ENCODE data around the gene FAM20A.

DNA sequence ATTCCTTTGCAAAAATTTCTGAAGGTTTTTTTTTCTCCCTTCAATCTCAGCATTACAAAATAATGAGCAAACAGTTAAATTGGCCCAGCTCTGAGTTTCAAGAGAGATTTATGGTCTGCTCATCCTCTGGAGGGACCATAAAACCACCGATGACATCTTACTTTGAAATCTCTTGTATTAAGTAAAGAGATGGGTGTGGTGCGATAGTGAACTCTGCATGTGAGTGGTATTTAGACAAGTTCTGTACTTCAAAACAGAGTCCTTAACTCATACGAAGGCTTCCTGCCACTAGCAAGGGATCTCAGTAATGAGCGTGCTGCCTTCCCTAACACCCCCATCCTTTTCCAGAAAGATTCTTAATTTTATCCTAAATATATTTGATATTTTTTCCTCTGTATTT is 2.1 kb downstream of the FAM20A start:
- TF ChIP-seq, protein P1, sequence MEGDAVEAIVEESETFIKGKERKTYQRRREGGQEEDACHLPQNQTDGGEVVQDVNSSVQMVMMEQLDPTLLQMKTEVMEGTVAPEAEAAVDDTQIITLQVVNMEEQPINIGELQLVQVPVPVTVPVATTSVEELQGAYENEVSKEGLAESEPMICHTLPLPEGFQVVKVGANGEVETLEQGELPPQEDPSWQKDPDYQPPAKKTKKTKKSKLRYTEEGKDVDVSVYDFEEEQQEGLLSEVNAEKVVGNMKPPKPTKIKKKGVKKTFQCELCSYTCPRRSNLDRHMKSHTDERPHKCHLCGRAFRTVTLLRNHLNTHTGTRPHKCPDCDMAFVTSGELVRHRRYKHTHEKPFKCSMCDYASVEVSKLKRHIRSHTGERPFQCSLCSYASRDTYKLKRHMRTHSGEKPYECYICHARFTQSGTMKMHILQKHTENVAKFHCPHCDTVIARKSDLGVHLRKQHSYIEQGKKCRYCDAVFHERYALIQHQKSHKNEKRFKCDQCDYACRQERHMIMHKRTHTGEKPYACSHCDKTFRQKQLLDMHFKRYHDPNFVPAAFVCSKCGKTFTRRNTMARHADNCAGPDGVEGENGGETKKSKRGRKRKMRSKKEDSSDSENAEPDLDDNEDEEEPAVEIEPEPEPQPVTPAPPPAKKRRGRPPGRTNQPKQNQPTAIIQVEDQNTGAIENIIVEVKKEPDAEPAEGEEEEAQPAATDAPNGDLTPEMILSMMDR (IDR thresholded peaks at IDR 0.05), result no peak
- TF ChIP-seq POLR2AphosphoS5 (IDR thresholded peaks at IDR 0.05), result peak in 1 of 3 donors; percentile 37
- no peak for TF ChIP-seq POLR2A (IDR thresholded peaks at IDR 0.05)
